HG03196 (cell line): Measurements from ENCODE around the gene GRM2.

ENCODE experiments used
- ATAC-seq: cut with Tn5 transposase; IDR thresholded peaks from one replicate; pipeline ENCODE4 v1.9.1; 2021; ENCODE audit not compliant: unreplicated experiment

The GRM2 gene

DNA sequence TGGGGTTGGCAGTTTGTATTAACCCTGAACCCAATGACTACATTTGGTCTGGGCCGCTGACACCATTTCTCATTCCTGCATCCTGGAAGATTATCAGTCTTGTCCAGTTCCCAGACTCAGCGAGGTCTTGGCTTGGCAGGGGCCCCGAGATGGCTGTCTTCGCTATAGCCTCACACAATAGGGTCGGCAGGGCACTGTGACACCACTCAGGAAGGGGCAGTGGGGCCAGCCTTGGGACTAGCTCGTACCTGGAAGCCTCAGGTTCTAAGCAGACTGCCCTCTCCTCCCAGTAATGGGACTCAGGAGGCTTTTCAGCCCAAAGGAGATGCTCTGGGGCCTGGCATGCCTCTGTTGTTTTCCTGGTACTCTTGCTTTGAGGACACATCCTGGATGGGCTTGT lies 26.7 kb upstream of the GRM2 start:
- ATAC-seq: no peak

DNA sequence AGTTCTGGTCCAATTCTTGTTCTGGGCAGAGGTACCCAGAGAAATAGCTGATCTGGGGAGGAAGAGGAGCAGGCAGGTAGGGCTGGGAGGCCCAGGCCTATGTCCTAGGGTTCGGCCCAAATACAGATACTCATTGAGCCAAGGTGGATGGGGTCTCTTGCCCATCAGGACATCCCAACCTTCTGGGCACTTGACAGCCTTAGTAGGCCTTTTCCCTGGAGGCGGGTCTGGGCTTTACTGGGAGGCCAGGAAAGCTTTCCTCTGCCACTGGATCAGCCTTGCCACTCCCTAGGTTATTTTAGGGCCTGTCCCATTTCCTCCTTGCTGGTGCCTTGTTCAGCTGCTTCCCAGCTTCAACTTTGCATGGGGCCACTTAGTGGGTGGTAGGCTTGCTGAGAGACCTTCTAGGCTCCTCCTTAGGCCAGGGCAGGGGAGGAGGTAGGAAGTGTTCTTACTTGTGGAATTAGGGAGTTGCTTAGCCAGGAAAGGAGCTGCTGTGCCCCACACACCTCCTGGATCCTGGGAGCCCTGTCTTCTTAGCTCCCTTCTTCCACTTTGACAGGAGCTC lies 26.1 kb upstream of the GRM2 start:
- ATAC-seq: no peak

DNA sequence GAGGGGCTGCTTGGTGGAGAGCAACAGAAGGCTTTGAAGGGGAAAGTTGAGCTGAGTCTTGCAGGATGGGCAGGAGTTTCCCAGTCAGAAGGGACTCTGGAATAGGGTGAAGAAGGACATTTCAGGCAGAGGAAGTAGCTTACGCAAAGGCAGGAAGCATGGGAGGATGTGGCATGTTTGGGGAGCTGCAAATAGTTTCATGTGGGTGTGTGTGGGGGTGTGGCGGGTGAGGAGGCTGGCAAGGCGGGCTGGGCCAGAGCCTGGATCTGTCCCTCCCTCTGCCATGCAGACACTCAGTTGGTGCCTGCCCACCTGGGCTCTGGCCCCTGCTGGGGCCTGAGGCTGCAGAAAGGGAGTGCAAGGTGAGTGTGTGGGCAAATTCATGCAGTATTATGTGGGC lies 25.4 kb upstream of the GRM2 start:
- ATAC-seq: no peak

DNA sequence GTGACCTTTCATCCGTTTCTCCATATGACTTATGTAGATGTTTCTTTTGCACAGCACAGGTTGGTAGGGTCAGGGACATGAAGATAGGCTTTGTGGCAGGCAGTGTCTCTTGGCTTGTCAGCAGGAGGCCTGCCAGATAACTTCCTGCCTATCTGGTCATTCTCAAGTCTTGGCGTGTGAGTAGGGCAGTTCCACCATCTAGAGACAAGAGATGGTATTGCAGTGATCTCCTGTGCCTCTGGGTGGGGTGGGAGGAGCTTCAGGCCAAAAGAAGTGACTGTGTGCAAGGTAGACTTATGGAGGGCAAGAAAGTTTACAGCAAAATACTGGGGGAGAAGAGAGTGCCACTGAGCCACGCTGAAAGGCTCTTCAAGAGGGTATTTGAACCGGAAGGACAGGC lies 24.8 kb upstream of the GRM2 start:
- peak; percentile 57 for ATAC-seq

DNA sequence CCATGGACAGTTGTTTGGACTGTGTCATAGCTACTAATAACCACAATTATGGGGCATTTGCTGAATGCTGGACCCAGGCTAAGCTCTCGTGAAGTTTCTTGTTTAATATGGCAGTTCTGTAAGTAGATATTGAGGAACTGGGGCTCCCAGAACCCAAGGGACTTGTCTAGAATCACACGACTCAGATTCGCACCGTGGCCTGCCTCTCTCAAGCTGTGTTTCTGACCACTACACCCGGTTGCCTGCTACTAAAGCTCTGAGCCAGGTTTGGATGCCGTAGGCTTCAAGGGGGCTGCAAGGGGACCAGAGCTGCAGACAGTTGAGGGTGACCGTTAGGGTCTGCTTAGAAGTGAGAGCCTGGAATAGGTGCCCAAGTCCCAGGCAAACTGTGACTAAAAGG lies 24.3 kb upstream of the GRM2 start:
- ATAC-seq: no peak

DNA sequence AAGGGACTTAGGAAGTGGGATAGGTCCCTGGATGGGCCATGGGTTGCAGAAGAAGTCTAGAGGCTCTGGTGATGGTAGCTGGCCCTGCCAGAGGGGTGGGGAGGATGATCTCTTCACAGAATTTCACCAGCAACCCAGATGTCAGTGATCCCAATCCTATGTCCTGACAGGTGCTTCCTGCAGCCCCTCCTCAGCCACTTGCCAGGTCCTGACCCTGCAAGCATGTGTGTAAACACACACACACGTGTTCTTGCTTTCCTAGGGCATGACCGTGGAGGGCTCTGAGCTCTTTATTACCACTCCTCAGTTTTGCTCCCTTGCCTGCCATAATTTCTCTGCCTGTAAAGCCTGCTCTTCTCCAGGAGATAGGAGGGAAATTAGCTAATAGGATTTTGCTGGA lies 23.3 kb upstream of the GRM2 start:
- no peak for ATAC-seq

DNA sequence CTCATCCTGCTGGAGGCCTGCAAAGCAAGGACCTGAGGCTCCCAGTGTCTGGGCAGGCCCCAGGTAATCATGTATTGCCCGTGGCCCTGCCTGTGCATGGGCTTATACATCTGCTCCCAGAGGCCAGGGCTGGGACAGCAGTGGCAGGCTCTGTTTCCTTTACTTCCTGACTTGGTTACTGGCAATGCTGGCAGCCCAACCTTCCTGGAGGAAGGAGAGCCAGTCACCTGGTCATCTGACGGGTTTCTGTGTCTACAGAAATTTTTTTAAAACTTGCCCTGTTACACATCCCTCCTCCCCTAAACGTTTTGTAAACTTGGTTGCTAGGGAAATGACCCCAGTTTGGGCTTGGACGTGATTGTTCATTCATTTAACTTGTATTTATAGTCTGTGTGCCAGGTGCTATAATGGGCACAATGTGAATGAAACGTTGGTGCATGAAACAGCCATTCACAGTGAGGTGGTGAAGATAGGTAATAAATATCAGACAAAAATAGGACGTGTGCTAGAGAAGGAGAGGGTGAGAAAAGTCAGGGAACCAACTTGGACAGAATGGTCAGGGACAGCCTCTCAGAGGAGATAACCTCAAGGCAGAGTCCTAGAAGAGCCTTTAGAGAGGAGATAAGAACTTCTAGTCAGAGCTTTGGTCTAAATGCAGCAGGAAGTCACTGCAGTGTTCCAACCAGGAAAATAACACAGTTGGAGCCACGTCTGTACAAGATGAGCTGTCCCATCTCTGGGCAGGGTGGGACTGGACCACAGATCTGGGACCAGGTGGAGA lies 21.7 kb upstream of the GRM2 start:
- no peak for ATAC-seq

DNA sequence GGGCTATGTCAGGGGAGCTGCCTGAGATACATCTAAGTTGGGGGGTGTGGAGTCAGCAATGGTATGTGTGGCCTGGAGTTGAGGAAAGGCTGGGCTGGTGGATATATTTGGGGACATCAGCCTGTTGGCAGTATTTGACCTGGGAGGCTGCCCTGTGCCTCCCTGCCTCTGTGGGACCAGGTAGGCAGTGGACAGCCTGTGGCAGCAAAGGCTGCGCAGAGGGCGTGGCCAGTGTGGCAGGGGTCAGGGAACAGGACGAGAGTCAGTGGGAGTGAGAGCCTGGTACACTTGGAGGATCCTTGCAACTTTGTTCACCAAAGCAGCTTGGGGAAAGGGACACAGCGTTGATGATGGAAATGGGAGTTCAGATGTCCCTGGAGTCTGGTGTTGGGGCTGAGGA lies 20.8 kb upstream of the GRM2 start:
- ATAC-seq: no peak

DNA sequence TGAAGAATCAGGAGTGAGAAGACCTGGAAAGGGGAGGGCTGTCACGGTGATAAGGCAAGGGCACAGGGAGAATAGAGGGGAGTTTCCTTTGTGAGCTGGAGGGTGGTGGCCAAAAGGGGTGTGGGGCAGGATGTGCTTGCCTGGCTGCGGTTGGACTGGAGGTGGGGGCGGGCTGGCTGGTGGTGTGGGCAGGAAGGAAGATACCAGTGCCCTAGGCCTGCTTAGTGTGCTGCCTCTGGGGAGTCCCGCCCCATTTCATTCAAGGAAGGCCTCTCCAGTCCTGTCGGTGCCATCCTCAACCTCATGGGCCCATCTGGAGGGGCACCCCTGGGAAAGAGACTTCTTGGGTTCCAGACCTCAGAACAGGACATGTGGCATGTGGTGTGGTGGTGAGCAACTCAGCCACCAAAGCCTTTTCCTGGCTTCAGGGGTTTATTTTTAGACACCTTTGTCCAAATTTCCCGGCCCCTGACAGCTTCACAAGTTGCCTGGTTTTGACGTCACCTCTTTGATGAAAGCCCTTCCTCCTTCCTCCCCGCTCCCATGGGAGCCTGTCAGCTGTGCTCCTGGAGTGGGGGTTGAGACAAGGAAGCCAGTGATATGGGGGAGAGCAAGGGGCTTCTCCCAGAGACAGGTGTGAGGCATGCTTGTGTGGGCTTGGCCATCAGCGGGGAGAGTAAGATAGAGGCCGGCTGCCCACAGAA lies 20.2 kb upstream of the GRM2 start:
- ATAC-seq: peak; percentile 56

DNA sequence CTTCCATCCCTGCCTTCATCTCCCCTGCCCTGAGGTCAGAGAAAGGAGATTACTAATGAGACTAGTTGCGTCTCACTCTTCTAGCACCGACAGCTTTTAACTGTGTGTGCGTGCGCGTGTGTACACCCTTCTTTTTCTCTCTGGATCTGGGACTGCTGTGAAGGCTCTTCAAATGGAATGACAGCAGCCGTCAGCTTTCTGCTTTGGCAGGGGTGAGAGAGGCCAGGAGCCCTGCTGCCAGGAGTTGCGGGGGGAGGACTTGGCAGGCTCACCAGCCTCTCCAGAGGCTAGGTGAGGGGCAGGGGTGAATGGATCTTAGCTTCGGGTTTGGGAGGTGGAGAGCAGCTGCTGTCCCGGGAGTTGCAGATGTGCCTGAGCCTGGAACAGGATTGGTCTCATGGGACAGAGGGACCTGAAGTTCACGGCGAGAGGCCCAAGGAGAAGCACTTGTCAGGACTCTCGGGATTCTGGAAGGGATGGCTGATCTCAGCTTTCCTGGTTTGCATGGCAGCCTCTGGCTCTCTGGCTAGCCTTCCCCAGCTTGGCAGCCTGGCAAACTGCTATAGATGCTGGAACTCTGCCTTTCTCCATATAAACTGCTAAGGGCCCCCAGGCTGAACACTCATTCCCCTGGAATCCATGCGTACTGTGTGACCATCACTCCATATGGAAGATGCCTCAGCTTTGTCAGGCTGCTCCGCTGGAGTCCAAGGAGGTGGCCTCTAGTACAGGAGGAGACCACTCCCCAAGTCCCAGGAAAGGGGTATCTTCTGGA lies 19.2 kb upstream of the GRM2 start:
- ATAC-seq: no peak

DNA sequence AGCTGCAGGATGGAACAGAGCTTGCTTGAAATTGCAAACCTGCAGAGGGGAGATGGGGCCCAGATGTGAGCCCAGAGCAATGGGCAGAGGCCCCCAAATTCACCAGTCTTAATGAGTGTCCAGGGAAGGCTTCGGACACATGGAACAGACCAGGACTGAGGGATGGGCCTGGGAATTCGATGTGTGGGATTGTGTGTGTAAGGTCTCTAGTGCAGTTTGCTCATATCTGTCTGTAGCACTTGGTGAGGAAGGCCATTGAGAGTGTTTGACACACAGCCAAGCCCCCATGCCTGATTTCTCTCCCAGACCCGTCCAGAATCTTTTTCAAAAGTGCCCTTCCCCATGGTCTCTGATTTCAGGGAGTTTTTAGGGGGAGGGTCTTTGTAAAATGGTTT lies 18.7 kb upstream of the GRM2 start:
- no peak for ATAC-seq

DNA sequence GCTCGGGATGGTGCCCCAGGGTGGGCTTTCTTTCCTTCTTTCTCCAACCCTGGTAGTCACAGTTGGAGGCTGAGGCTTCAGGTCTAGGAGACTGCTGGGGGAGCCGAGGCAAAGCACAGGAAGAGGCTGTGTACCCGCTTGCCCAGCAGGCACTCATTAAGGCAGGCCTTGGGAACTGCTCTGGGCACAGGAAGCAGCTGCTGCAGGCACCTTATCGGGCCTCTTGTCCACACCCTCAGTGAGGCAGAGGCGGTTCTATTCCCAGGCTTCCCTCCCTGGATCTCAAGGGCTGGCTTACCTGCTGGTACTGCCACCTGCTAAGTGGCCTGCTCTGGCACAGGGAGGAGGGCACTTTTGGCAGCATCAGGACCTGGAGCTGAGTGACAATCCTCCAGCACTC lies 15.8 kb upstream of the GRM2 start:
- no peak for ATAC-seq

DNA sequence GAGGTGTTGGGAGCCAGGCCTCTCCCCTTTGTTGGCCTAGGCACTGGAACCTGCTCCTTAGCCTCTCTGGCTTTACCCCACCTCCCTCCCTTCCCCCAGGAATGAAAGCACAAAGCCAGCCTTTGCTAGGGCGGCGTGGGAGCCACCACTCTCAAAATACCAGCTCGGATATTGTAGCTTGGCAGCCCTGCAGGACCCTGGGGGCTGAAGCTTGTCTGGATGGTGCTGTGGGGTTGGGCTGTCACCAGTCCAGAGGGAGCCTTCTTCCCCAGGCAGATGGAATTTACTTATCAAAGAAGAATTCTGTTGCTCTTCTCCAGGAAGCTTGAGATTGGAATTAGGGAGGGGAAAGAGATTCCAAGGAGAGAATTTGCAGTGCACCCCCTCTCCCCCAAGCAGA lies 14.9 kb upstream of the GRM2 start:
- no peak for ATAC-seq

DNA sequence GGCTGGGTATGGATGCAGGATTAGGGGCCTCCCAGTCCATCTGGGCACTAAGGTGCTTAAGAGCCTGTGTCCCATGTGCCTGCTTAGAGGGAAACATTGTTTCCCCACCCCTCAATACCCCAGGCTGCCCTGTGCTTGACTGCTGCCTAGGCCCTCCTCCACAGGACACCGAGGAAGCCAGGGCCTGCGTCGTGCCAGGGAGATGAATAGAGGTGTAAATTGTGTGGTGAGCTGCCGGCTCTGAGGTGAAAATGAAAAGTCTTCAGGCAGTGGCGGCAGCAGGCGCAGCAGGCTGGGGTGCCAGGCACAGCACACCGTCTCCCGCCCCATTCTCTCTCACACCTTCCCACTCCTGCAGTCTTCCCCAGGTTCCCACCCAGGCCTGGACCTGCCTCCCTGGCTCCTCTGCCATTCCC lies 13.9 kb upstream of the GRM2 start:
- ATAC-seq: no peak

DNA sequence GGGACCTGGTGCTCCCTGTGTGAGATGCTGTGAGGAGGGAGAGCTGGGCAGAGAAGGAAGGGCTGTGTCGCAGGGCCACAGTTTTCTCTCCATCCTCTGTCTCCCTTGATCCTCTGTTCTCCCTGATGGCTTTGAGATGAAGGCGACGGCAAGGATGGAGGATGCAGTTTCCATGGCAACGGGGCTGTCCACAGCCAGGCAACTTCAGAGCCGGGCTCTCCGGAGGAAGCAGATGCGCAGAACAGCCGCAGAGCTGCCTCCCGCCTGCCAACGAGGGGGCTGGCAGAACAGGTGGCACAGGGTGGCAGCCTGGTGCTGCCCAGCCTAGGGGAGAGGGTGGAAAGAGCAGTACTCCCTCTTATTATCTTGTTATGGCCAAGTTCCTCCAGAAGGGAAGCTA lies 9.9 kb upstream of the GRM2 start:
- ATAC-seq: no peak

DNA sequence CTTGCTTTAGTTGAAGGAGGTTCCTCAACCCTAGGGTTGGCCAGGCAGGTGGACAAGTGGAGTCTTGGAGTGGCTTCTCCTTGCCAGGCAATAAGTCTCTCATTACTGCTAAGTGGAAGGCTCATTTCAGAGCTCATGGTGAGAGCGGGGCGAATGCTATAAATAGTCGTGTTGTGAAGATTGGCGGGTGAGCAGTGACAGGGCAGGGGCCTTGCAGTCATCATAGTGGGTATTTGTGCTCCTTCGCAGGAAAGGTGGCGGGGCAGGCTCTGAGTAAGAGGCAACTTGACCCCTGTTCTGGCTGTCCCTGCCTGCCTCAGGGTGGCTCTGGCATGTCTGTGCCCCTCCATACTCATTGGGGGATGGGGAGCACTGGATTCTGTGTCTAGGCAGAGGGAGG lies 8.7 kb upstream of the GRM2 start:
- ATAC-seq: no peak

DNA sequence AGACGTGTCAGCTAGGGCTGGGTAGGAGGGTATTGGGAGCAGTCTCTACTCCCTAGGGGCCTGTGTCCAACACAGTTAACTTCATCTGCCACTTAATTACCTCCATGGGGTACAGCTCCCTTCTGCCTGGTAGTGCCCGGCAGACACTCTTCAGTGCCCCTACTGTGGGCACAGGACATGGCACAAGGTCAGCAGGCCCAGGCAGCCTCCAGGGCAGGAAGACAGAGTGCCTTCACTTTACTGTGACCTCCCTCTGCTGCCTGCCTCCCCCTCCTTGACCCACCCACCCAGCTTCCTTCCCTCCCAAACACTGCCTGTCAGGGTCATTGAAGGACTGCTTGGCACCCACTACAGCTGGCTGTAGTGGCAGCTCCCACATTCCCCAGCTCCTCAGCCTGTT lies 6.5 kb upstream of the GRM2 start:
- no peak for ATAC-seq

DNA sequence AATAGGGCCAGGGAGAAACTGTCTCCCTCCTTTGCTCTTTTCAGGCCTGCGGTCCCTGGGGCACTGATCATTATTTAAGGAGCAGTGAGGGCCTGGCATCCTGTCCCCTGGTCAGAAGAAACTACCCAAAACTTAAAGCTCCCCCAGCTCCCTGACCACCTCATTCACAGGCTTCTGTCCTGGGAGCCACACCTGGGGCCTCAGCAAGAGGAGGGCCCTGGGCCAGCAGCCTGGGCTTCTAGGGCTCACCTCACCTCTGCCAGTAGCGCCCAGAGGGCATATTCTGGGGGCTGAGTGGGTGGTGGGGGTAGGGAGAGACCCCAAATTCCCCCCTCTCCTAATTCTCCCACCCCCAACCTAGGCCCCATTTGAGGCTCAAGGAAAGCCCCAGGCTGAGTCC lies 4.7 kb upstream of the GRM2 start:
- ATAC-seq: no peak

DNA sequence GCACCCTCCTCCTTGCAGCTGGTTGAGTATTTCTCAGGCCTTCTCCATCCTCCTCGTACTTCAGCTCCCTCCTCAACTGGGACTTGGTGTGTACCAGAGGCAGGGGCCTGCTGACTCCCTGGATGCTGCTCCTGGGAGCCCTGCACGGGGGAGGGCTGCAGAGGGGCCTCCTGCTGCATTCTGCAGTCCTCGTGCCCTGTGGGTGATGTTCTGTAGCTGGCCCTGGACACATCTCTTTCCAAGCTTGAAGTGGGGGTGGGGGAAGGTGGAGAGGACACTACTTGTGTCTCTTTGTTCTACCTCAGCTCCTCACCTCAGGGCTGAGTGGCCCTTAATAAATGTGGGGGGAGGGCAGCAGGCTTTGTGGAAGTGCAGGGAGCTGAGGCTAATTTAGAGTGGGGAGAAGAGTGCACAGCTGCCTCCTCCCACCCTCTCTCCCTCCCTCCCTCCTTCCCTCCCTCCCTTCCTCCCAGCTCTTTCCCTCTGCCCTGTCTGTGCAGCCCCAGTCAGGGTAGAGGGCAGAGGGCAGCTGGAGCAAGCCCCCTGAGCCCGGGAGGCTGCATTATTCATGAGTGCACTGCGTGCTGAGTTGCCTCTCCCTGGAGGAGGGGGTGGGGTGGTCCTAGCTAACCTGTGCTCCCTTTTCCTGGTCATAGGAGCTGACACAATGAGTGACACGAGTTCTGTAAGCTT lies 3.7 kb upstream of the GRM2 start:
- ATAC-seq: no peak

DNA sequence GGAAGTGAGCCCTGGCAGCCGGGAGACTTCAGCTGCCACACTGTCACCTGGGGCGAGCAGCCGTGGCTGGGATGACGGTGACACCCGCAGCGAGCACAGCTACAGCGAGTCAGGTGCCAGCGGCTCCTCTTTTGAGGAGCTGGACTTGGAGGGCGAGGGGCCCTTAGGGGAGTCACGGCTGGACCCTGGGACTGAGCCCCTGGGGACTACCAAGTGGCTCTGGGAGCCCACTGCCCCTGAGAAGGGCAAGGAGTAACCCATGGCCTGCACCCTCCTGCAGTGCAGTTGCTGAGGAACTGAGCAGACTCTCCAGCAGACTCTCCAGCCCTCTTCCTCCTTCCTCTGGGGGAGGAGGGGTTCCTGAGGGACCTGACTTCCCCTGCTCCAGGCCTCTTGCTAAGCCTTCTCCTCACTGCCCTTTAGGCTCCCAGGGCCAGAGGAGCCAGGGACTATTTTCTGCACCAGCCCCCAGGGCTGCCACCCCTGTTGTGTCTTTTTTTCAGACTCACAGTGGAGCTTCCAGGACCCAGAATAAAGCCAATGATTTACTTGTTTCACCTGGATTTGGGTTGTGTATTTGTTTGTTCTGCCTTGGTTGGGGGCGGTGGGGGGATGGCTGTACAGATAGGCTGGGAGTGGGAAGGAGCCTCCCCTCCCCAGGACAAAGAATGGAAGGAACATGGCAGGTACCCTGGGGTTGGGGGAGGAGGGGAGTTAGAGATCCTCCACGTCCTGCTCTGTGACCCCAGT lies 2.9 kb upstream of the GRM2 start:
- no peak for ATAC-seq
